ENCODE data around the gene TUBB.

Gene TUBB

DNA sequence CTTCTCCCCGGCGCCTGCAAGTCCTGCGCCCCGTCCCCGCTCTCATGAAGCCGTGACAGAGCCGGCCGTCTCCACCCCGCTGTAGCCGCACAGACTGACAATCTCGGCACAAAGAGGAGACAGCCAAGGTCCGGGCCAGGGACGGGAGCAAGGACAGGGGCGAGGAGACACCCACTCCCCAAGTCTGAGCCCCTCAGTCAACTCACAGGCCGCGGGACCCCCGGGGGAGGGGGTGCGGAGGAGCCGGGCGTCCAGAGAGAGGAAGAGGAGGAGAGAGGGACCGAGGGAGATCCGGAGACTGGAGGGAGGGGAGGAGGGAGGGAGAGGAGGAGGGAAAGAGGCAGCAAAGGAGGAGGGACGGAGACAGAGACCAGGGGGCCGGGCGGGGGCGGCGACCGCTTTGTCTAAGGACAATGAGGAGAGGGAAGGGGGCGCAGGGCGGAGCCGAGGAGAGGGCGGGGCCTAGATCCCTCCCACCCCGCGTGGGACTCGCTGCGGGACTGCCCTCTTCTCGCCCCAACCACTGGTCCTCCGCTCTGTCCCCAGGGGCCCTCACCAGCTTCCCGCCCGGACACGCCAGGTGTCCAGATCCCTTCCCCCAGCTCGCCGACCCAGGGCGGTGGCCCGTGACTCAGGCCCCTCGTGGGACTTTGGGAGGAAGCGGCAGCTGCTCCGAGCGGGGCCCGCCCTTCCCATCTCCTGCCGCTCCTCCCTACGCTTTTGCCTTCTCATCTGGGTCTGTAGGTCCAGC lies 33.1 kb upstream of the TUBB start (continued):
- TF ChIP-seq ZBTB10 (tag by site-specific recombination; IDR thresholded peaks at IDR 0.05) (peak; percentile 90; the same call in 1 of the 2 replicates), KLF8 (tag by site-specific recombination; IDR thresholded peaks at IDR 0.05) (peak; percentile 94)

DNA sequence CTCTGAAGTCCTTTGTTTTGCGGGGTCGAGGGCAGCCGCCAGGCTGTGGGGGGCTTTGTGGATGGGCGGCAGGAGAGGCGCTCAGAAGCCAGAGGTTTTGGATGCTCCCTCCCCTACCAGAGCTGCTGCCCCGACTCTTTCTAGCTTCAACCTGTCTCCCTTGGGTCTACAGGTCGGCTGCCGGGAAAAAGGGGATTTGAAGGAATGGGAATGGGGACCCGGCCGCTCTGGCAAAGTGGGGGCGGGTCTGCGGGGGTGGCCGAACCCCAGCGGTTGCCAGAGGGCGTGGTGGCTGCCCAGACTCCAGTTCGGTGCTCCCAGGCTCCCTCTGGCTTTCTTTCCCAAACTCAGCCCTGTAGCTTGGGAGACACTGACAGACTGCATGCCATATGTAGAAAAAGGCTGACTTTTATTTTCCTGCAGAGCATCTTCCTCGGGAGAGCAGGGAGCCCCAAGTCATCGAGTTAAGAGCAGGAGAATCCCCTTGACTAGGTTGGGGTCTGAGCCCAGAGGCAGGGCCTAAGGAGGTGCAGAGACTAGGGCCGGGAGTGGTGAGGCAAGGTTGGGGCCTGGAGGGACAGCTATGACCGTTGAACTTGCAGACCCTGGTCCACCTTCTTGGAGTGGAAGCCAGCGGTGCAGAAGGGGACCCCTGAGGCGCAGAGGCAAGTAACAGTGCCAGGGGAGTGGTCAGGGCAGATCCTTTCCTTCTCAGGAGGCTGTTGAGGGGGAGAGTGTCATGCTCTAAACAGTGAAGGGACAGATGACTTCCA lies 32.3 kb upstream of the TUBB start:
- ChIA-PET CTCF (interaction anchor here (0.5 to 5.4 kb wide), 16 partner anchors 10 to 141 kb away, joined by 3 to 45 read pairs (median 4); partner anchors contain the start of genes DHX16 and MDC1), POLR2A (interaction anchor here (0.6 to 14.5 kb wide), 16 partner anchors 9 to 471 kb away, joined by 3 to 235 read pairs (median 3); partner anchors contain the start of genes DHX16, FLOT1, IER3 and MDC1)
- Histone ChIP-seq H3K4me1 (ENCODE audit: control insufficient read depth, insufficient read depth, low read length) (peaks cover 23% of the 10 kb centered on the region), H3K27ac (ENCODE audit: extremely low read depth, low read depth, low read length) (peak overlapping the region; percentile 94), H3K9me3 (ENCODE audit: control insufficient read depth, insufficient read depth, low read depth, low read length) (no peaks in the 10 kb centered on the region), H3K4me3 (ENCODE audit: low read depth, low read length) (peak overlapping the region; percentile 52), H3K36me3 (ENCODE audit: control insufficient read depth in 2 of 2, insufficient read depth in 1 of 2, low read length in 2 of 2) (peaks cover 0 to 6% of the 10 kb centered on the region in 2 experiments; a peak in 2 of 3 replicates)
- peak; percentile 55; the same call in 1 of the 2 replicates for TF ChIP-seq CTCF (tag by site-specific recombination; IDR thresholded peaks at IDR 0.05)
- peak; percentile 60 for TF ChIP-seq ZNF76 (tag by site-specific recombination; IDR thresholded peaks at IDR 0.05; ENCODE audit: borderline replicate concordance, low read depth)
- TF ChIP-seq, protein P1, sequence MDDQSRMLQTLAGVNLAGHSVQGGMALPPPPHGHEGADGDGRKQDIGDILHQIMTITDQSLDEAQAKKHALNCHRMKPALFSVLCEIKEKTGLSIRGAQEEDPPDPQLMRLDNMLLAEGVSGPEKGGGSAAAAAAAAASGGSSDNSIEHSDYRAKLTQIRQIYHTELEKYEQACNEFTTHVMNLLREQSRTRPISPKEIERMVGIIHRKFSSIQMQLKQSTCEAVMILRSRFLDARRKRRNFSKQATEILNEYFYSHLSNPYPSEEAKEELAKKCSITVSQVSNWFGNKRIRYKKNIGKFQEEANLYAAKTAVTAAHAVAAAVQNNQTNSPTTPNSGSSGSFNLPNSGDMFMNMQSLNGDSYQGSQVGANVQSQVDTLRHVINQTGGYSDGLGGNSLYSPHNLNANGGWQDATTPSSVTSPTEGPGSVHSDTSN (CRISPR knock-in tag; IDR thresholded peaks at IDR 0.05): no peak
- no peak for TF ChIP-seq ZNF132 (tag by site-specific recombination; IDR thresholded peaks at IDR 0.05; ENCODE audit: borderline replicate concordance)
- TF ChIP-seq ZNF416 (tag by site-specific recombination; IDR thresholded peaks at IDR 0.05): no peak
- TF ChIP-seq OSR2 (tag by site-specific recombination; IDR thresholded peaks at IDR 0.05): no peak
- TF ChIP-seq ZNF555 (tag by site-specific recombination; conservative IDR thresholded peaks at IDR 0.05): no peak
- TF ChIP-seq ZNF335 (tag by site-specific recombination; conservative IDR thresholded peaks at IDR 0.05): peak; percentile 66
- no peak for TF ChIP-seq ZNF248 (tag by site-specific recombination; IDR thresholded peaks at IDR 0.05)
- TF ChIP-seq ZNF529 (tag by site-specific recombination; IDR thresholded peaks at IDR 0.05; ENCODE audit: insufficient replicate concordance): no peak
- TF ChIP-seq ZNF510 (tag by site-specific recombination; IDR thresholded peaks at IDR 0.05; ENCODE audit: insufficient replicate concordance): no peak
- TF ChIP-seq ZFHX2 (tag by site-specific recombination; conservative IDR thresholded peaks at IDR 0.05): 0 out of 2 replicates have a peak, but pooled peaks have one; percentile 4
- 0 out of 2 replicates have a peak, but pooled peaks have one; percentile 12 for TF ChIP-seq IKZF3 (tag by site-specific recombination; IDR thresholded peaks at IDR 0.05)
- no peak; the same call in 1 of the 2 replicates for TF ChIP-seq KLF7 (tag by site-specific recombination; IDR thresholded peaks at IDR 0.05; ENCODE audit: borderline replicate concordance)
- TF ChIP-seq ZNF837 (tag by site-specific recombination; IDR thresholded peaks at IDR 0.05): no peak
- TF ChIP-seq ZSCAN16 (tag by site-specific recombination; IDR thresholded peaks at IDR 0.05): no peak
- no peak for TF ChIP-seq ZNF488 (tag by site-specific recombination; IDR thresholded peaks at IDR 0.05)
- no peak for TF ChIP-seq ZNF473 (tag by site-specific recombination; IDR thresholded peaks at IDR 0.05)
- TF ChIP-seq KLF8 (tag by site-specific recombination; IDR thresholded peaks at IDR 0.05): no peak
- TF ChIP-seq ZSCAN30 (tag by site-specific recombination; IDR thresholded peaks at IDR 0.05): no peak
- TF ChIP-seq GLIS2 (tag by site-specific recombination; IDR thresholded peaks at IDR 0.05): peak; percentile 36; the same call in 1 of the 2 replicates
- no peak for TF ChIP-seq ZNF433 (tag by site-specific recombination; IDR thresholded peaks at IDR 0.05; ENCODE audit: low read depth)
- peak; percentile 34; the same call in 1 of the 2 replicates for TF ChIP-seq MZF1 (tag by site-specific recombination; IDR thresholded peaks at IDR 0.05; ENCODE audit: borderline replicate concordance)
- TF ChIP-seq HOXA7 (CRISPR knock-in tag; IDR thresholded peaks at IDR 0.05; ENCODE audit: borderline replicate concordance): no peak
- no peak for TF ChIP-seq ZNF645 (tag by site-specific recombination; IDR thresholded peaks at IDR 0.05)
